SKM-1 (cell line): ENCODE results near the gene WDR5.

Experiments
- DNase-seq: peaks from one replicate; lab custom pipeline; 2025; ENCODE audit not compliant: unreplicated experiment; lab: John Stamatoyannopoulos, UW

Gene WDR5

GRCh38 chr9:134186471-134187109 is 50.7 kb downstream of the WDR5 start:
- no peak for DNase-seq

DNA sequence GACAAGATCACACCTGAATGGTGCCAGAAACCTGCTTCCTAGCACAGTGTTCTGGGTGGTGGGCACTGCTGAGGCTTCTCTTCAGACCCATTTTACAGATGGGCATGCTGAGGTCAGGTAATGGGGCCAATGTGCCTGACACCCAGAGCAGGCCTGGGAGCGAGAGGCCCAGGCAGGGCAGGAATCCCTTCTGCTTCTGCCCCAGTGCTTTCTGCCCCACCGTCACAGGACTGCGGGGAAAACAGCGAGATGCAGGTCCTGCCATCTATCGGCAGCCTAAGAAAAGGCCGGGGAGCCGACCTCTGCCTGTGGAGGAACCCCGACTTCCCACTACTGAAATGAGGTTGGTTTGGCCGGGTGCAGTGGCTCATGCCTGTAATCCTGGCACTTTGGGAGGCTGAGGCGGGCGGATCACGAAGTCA is 51.2 kb downstream of the WDR5 start:
- no peak for DNase-seq

GRCh38 chr9:134187891-134188385 is 52.1 kb downstream of the WDR5 start:
- DNase-seq: no peak

DNA sequence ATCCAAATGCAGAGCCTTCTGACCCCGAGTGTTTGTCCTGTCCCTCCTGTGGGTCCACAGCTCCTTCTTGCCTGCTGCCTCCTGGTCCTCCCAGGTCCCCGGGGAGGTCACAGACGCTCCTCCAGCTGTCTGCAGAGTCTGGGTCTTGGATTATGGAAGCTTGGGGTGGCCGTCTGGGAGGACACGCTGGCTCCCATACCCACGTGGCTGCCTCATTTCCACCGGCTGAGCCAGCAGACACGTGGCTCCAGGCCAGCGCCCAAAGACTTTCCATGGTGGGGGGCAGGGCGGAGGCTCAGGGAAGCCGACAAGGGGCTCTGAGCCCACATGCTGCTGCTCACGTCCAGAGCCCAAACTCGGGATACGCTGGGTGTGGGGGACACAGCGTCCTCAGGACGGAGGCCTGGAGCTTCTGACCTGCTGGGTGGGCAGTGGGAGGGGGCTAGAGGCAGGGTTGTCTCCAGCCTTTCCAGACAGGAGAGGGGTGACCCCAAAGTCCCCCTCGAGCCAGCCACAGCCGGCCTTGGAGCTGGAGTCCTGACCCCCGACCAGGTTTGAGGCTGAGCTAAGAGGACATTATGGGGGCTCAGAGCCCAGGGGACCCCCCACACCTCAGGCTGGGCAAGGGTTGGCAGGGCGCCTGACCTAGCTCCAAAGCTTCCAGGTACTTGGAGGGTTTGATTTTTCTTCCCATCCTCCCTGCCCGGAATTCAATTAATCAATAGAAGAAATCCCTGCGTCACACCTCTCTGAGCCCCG is 52.7 kb downstream of the WDR5 start:
- DNase-seq: no peak

GRCh38 chr9:134189145-134189469 is 53.2 kb downstream of the WDR5 start:
- DNase-seq: no peak

GRCh38 chr9:134189470-134190231 is 53.8 kb downstream of the WDR5 start:
- no peak for DNase-seq

DNA sequence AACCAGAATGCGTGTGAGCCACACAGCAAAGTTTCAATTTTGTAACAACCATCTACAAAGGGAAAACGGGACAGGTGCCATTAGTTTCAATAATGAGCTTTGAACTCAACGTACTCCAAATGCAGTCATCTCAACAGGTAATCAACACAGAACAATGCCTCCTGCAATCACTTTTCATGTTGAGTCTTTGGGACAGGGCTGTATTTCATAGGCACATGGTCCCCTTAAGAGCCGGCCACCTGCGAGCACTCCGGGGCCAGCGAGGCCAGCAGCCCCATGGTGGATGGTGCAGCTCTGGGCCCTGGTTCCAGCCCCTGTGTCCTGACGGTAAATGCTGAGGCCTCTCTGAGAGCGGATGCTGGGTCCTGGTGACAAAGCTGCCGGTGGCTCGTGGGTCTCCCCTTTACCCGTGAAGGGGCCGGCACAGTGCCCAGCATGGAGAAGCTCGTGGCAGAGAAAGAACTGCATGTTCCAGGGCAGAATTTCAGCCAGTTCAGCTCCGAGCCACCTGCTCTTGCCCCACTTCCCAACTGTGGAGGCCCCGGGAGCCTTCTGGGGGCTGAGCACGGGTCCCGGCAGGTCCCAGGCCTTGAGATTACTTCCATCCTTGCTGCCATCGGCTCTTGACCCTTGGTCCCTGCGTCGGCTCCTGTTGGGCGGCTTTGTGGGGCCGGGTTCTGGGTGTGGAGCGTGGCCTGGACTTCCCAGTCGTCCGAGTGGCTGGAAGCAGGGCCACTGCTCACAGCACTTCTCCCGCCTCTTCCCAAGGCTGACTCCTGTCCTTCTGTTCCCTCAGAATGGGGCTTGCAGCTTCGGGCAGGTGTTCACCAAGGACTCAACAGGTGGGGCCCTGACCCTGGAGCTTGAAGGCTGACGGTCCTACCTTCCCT is 54.6 kb downstream of the WDR5 start:
- DNase-seq: no peak

GRCh38 chr9:134191455-134192209 is 55.8 kb downstream of the WDR5 start:
- no peak for DNase-seq

DNA sequence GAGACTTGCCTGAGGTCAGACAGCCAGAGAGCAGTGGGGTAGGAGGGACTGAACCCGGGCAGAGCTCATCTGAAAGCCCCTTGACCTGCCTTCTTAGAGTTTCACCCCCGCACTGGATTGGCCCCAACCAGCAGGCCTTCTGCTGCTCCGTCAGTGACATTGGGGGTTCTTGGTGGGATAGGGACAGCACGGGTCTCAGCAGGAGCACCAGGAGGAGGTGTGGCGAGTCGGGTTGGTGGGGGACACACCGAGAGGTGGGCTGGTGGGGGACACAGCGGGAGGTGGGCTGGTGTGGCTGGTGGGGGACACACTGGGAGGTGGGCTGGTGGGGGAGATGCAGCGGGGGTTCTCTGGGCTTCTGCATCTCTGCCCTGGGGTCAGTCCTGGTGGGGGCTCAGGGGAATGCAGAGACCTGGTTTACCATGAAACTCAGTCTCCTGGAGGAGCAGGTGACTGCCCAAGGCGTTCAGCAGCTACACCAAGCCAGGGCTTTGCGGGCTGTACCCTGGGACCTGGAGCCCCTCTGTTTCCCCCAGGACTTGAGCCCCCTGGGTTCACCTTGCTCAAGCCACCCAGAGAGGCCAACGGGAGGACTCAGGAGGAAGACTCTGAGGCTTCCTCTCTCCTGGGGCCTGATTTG is 56.5 kb downstream of the WDR5 start:
- no peak for DNase-seq

GRCh38 chr9:134192951-134193731 is 57.3 kb downstream of the WDR5 start:
- no peak for DNase-seq

DNA sequence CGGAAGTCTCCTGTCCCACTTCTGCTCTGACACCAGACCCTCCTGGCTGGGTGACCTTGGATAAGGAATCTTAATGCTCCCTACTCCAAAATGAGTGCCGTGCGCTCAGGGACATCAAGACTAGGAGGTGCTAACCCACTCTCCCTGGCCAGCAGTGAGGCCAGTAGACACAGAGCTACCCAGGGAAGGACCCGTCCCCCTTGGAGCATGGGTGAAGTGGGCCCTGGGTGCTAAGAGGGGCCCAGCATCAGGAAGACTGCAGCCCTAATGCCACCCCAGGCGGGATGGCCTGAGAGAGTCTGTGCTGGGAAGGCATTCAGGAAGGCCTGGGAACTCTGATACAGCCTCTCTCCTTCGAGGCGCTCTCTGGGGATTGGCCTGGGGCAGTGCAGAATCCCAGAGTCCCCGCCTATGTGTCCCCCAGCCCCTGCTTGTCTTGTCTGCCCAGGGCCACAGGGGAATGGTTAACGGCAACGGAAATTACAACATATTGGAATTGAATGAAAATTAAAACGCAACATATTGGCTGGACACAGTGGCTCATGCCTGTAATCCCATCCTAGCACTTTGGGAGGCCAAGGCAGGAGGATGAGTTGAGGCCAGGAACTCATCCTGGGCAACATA is 58.1 kb downstream of the WDR5 start:
- no peak for DNase-seq

GRCh38 chr9:134195558-134195957 is 59.7 kb downstream of the WDR5 start:
- peak; percentile 52 for DNase-seq

DNA sequence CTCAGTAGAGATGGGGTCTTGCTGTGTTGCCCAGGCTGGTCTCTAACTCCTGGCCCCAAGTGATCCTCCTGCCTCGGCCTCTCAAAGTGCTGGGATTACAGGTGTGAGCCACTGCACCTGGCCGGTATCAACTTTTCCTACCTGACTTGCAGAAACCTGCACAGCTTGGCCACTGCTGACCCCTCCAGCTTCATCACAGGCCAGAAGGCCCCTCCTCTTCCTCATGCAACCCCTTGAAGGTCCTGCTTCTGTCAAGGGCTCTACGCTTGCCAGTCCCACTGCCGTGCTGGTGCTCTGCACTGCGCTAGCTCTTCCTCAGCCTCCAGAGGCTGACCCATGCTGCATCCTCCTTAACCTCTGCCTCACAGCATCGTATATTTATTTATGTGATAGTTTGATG is 61.0 kb downstream of the WDR5 start:
- no peak for DNase-seq

- DNase-seq: no peak
These were observed 62.9 kb downstream of the WDR5 start for GRCh38 chr9:134198791-134199190.

DNA sequence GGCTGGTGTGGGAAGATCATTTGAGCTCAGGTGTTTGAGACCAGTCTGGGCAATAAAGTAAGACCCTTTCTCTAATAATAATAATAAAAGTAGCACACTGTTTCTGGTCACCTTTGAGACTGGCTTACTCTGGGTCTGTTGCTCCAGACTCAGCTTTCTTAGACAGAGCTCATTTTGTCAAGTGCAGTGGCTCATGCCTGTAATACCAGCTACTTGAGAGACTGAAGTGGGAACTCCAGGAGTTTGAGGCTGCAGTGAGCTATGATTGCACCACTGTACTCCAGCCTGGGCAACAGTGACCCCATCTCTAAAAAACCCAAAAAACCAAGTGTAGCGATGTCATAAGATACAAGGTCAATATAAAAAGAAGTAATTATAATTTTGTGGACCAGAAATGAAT is 64.8 kb downstream of the WDR5 start:
- DNase-seq: no peak

DNA sequence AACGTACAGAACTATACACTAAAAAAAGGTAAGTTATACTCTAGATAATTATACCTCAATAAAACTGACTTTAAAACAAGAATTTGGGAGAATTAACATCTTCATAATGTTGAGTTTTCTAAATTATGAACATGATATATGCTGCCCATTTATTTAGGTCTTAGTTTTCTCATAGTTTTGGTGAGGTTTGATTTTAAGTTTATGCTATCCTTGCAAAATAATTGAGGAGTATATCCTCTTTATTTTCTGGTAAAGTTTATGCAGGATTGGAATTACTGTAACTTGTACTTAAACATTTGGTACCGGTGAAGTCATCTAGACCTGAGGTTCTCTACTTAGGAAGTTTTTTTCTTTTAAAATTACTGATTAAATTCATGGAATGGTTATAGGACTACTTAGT is 67.3 kb downstream of the WDR5 start:
- DNase-seq: no peak

GRCh38 chr9:134204041-134204440 is 68.2 kb downstream of the WDR5 start:
- no peak for DNase-seq

DNA sequence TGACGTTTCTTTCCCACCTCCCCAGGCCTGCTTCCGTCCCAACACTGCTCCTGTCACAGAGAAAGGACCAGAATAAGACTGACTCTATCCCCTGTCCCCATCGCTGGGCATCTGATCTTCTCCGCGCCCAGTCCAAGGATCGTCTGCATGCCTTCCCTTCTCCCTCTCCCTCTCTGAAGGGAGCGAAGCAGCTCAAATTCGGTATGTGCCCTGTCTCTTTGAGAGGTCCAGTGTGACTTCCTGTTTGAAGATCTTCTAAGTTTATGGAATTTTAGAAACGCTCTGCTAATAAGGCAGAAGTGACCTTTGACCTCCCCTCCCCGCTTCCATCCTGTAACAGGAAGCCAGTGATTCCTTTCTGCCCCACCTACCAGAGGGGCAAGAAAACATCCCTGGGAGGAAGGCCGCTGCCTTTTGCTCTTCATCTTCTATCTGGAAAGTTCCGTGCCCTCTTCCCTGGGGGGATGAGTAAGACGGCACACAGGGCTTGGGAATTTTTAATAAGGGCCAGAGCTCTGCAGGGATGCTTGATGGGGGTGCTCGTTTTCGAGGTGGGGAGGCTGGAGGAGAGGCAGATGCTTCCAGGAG is 69.2 kb downstream of the WDR5 start:
- no peak for DNase-seq
